Ovary (tissue), 3 donors: Measurements from ENCODE around the gene CACNG1.

Experiments used
- CTCF ChIP-seq, 3 donors: fragments of 450-650 bp in 2 of 3; fragments of 200-600 bp in 1 of 3; IDR thresholded peaks; one replicate each; pipeline versions ENCODE4 v1.5.1 to v1.8.0; 2016 to 2022; ENCODE audit warnings: antibody characterized with exemption in 3 of 3, mild to moderate bottlenecking in 1 of 3
- POLR2A ChIP-seq: fragments of 450-650 bp; IDR thresholded peaks from one replicate; pipeline ENCODE4 v1.6.1; 2017; ENCODE audit warnings: antibody characterized with exemption, mild to moderate bottlenecking, moderate library complexity
- donor health status: DM: no; HTN: no; CAD: no.

GRCh38 chr17:67093348-67093747, 49.0 kb downstream of the CACNG1 start:
- no peak for TF ChIP-seq POLR2A
- TF ChIP-seq CTCF (IDR thresholded peaks at IDR 0.05) = no peak
